ENCODE measurements around the gene EMC7.

- TF ChIP-seq POLR2AphosphoS5 (IDR thresholded peaks at IDR 0.05): no peak
- TF ChIP-seq, protein P1, sequence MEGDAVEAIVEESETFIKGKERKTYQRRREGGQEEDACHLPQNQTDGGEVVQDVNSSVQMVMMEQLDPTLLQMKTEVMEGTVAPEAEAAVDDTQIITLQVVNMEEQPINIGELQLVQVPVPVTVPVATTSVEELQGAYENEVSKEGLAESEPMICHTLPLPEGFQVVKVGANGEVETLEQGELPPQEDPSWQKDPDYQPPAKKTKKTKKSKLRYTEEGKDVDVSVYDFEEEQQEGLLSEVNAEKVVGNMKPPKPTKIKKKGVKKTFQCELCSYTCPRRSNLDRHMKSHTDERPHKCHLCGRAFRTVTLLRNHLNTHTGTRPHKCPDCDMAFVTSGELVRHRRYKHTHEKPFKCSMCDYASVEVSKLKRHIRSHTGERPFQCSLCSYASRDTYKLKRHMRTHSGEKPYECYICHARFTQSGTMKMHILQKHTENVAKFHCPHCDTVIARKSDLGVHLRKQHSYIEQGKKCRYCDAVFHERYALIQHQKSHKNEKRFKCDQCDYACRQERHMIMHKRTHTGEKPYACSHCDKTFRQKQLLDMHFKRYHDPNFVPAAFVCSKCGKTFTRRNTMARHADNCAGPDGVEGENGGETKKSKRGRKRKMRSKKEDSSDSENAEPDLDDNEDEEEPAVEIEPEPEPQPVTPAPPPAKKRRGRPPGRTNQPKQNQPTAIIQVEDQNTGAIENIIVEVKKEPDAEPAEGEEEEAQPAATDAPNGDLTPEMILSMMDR (IDR thresholded peaks at IDR 0.05 in 8 of 11, conservative IDR thresholded peaks at IDR 0.05 in 3 of 11): no peak
Observed at GRCh38 chr15:34070003-34070402, 31.7 kb downstream of the EMC7 start.
